Kidney glomerular epithelial cell (primary cell): ENCODE data around the gene POU2F1.

ENCODE experiments used
- DNase-seq: peaks from one replicate; lab custom pipeline; 2025; lab: John Stamatoyannopoulos, UW

The POU2F1 gene

GRCh38 chr1:167367705-167368104 is 147.0 kb downstream of the POU2F1 start:
- DNase-seq, result no peak

- no peak for DNase-seq
Measured at GRCh38 chr1:167369175-167369574, 148.5 kb downstream of the POU2F1 start.

- DNase-seq, result no peak
Measured at GRCh38 chr1:167369933-167370332, 149.2 kb downstream of the POU2F1 start.

- no peak for DNase-seq
Measured at GRCh38 chr1:167371030-167371429, 150.3 kb downstream of the POU2F1 start.

- no peak for DNase-seq
Measured at GRCh38 chr1:167373398-167373797, 152.7 kb downstream of the POU2F1 start.

- no peak for DNase-seq
Measured at GRCh38 chr1:167373986-167374385, 153.3 kb downstream of the POU2F1 start.

- DNase-seq, result no peak
Measured at GRCh38 chr1:167375949-167376348, 155.3 kb downstream of the POU2F1 start.

GRCh38 chr1:167387251-167387910 is 166.7 kb downstream of the POU2F1 start:
- DNase-seq, result no peak

GRCh38 chr1:167388976-167389375 is 168.3 kb downstream of the POU2F1 start:
- DNase-seq, result no peak

- no peak for DNase-seq
Measured at GRCh38 chr1:167392200-167392696, 171.6 kb downstream of the POU2F1 start.

- DNase-seq, result no peak
Measured at GRCh38 chr1:167400359-167400953, 179.8 kb downstream of the POU2F1 start.

- DNase-seq, result peak; percentile 29
Measured at GRCh38 chr1:167401260-167401873, 180.7 kb downstream of the POU2F1 start.

GRCh38 chr1:167404161-167404888 is 183.6 kb downstream of the POU2F1 start:
- DNase-seq, result no peak

GRCh38 chr1:167404908-167405307 is 184.2 kb downstream of the POU2F1 start:
- DNase-seq, result no peak

- DNase-seq, result no peak
Measured at GRCh38 chr1:167408355-167408754, 187.7 kb downstream of the POU2F1 start.

- DNase-seq, result no peak
Measured at GRCh38 chr1:167409183-167409582, 188.5 kb downstream of the POU2F1 start.

GRCh38 chr1:167412072-167412471 is 191.4 kb downstream of the POU2F1 start:
- DNase-seq, result no peak

GRCh38 chr1:167412920-167413319 is 192.2 kb downstream of the POU2F1 start:
- no peak for DNase-seq

GRCh38 chr1:167413328-167413727 is 192.6 kb downstream of the POU2F1 start:
- DNase-seq, result no peak

GRCh38 chr1:167416506-167416905 is 195.8 kb downstream of the POU2F1 start:
- DNase-seq, result no peak

GRCh38 chr1:167418391-167418790 is 197.7 kb downstream of the POU2F1 start:
- DNase-seq, result no peak

GRCh38 chr1:167419245-167419644 is 198.6 kb downstream of the POU2F1 start:
- no peak for DNase-seq

- no peak for DNase-seq
Measured at GRCh38 chr1:167420510-167420909, 199.8 kb downstream of the POU2F1 start.
